M059J (cell line): ENCODE measurements around the gene SLC1A2. TPM values are rescaled to one million over a fixed set of nuclear protein-coding genes. Genes with fewer than 3 reads are reported as not detected.

ENCODE experiments used
- DNase-seq: peaks from one replicate; pipeline ENCODE4 v3.0.0-alpha.2; 2012; ENCODE audit warnings: low read depth
- total RNA-seq: library from RNA; depleted of rRNA; stranded (reverse); fragments of >200 nt; shearing (Covaris generic); gene quantifications from 2 replicates; pipeline ENCODE4 v1.2.3, GENCODE V29; 2014

The SLC1A2 gene
- total RNA-seq, 1 experiment from 2014 or later, result 0.59 TPM

DNA sequence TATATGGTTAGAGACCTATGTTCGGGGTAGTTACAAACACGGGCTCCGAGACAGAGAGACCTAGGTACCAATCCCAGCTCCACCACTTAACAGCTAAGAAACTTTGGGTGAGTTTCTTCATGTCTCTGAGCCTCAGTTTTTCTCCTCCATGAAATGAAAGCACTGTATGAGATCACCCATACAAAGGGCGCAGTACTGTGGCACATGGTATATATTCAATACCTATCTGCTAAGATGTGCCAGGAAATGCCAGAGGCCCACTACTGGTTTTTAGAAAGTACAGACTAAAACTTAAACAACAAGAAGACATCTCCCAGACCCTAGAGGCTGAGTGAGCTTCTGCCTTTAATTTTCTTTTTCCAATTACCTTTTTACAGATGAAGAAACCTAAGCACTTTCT is 69.5 kb downstream of the SLC1A2 start:
- DNase-seq, result no peak

DNA sequence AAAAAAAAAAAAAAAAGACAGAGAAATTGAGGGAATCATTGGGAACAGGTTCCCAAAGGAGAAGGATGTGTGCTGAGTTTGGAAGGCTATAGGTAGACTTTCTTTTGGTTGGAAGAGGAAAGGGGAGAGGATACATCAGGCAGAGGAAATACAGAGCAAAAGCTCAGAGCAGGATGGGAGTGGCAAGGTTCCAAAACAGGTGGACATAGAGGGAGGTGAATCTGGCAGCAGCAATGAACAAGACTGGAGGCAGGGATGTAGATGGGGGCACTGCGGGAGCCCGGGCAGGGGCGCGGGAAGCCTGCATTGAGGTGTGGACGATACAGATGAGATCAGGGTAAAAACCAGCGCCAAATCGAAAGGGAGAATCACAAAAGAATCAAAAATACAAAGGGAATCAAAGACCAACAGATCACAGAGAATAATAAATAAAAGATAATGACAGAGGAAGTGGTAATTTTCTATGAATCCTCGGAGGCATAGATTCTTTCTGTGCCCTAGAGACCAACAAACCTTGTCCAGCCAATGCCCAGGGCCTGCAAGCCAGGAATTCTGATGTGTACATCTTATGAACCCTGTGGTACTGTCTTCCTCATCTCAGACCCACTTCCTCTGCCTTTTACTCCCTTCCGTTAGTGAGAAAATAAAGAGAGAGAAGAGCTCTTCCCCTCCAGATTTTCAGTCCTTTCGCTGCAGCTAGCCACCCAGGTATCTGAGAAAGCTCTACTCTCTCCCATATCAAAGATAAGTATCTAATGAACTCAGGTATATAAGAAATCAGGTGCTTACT is 70.3 kb downstream of the SLC1A2 start:
- no peak for DNase-seq

DNA sequence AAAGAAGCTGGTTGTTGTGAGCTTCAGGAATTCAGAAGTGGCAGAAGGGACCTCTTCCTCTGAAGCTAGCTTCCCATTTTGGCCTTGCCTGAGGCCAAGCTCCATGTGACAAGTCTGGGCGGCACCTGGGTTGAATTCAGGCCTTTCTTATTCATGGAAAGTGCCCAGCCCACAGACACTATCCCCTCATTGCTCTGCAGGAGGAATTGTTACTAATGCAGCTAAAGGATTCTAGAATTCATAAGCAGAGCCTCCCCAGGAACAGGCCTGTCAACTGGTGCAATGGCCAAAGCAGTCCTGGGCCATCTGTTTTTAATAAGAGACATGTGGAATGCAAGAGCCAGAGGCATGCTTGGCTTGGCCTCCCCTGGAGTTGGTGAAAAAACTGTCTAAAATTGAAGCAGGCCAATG is 71.4 kb downstream of the SLC1A2 start:
- DNase-seq, result peak; percentile 44

DNA sequence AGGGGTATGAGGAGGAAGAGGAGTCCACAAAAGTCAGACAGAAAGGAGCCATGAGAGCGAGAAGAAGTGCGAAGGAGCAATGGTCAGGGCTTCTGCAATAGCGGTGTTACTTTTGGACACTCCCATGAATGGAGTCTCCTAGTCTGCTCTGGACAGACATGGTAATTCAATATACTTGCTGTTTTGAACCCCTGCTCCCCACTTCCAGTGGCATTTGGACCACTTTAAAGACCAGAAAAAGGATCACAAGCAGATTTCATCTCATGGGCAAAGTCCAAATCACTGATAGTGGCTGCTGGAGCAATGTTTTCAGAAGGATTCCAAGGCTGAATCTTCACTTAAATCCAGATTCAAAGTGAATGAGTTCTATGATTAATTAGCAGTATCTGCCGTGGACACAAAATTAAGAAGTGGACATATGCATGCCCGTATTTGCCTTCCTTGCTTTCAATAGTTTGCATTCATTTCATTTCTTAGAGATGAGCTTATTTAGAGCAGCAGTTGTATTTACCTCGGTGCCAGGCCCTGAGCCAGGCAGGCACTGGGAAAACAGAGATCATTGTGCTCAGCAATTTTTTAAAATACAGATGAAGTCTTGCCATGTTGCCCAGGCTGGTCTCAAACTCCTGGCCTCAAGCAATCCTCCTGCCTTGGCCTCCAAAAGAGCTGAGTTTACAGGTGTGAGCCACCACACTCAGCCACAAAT is 72.0 kb downstream of the SLC1A2 start:
- DNase-seq, result no peak

DNA sequence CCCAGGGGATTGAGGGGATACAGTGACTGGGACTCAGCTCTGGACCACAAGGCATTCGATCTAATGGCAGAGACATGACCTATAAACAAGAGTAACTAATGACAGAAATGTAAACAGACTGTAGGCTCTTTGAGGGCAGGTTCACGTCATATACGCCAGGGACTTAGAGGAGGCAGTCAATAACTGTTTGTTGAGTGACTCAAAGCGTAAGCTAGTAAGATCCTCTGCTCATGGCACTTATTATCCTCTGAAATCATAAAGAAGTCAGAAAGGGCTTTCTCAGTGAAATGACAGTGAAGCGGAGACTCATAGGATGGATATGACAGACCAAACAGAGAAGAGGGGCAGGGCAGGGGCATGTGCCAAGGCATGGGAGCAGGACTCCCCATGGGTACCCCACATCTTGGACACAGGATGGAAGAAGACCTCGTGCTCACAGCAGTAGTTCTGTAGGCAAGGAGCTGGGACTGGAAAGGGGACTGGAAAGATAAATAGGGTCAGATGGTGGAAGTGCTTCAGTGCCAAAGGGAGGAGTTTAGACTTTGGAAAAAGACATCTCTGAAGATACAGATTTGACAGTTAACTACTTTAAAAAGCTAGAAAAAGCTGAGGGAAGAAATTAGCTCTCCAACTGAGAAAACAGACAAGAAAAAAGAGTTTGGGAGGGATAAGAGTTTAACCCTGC is 72.7 kb downstream of the SLC1A2 start:
- DNase-seq, result no peak

DNA sequence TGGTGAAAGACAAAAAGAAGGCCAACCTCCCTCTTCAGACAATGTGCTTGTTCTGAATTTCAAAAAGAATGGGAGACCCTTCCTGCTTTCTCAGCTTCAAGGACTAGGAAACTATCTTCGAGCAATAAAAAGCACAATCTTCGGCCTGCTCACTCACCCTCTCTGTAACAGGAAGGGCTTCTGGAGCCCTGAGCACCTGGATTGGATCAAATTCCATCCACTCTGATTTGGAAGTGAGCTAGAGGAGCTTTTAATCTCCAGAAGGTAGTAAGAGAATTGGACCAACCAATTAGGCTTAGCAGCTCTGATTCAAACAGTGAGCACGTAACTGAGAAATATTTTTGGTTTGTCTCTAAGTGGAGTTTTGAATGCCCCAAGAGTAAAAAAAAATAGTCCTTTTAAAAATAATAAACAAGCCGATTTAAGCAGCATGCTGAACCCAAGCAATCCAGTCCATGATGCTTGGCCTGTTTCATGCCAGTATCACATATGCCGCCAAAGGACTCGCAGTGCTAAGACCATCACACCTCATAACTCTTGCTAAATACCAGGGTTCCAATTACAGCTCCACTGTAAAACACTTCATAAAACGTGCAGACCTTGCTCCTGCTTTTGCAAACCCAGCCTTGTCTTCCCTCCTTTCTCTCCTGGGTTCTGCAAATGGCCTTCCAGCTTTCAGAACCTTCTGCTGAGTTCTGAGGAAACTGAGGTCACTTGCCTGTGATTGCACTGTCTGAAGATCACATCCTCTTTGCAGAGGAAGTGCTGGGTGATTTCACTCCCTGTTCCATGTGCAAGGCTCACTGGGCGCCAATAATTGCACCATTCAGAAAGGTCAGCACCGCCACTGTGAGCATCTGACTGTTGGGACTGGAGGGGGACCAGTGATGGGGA is 74.4 kb downstream of the SLC1A2 start:
- DNase-seq, result no peak

DNA sequence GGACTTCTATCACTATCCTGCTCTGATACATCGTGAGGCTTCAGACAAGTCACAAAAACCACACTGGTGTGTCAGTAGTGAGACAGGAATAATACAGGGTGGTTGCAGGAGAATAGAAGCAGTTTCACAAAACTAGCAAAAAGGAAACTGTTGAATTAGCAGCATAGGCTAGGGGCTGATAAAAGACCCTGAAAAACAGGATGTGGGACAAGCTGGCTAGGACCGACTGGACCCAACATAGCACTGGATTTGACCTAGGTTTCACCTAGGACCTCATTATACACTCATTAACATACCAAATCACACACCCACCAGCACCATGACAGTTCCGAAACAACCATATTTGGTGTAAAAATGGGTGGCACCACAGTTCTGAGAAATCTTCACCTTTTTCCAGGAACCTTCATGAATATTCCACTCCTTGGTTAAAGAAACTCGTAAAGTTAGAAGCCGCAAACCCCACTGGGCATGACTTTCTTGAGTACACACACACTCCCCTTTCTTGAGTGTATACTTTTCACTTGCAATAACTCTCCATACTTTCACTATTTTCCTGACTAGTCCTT is 76.2 kb downstream of the SLC1A2 start:
- DNase-seq, result no peak

DNA sequence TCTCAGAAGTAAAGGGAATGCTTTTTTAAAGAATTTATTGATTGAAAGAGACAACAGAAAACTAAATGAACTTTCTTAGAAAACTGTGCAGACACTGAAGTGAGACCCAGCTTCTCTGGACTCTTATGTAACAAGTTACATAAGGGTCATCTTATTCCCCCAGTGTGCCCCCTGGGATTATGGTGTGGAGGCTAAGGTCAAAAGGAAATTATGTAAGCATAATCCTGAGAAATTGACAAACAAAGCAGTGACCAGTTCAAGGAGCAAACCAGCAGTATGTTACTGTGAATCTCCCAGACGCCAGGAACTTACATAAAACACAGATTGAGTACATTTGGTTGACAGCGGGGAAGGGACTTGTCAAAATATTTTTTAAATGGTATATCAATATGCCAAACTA is 78.6 kb downstream of the SLC1A2 start:
- DNase-seq, result no peak

DNA sequence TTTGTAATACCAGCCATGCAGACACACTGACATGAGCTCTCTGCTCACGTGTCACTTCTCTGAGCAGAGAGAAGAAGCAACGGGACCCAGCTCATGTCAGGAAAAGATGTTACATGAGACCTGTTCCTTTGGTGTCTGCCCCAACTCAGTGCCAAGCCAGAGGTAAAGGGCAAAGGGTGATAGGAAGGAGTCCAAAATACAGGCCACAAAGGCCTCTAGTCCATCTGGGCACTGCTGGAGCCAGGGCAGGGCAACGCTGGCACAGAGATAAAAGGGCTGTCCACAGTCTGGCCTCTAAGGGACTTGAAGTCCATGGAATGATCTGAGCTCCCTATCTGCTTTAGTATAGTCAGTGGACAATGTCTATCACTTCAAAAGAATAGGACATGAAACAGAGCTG is 79.3 kb downstream of the SLC1A2 start:
- DNase-seq, result no peak

DNA sequence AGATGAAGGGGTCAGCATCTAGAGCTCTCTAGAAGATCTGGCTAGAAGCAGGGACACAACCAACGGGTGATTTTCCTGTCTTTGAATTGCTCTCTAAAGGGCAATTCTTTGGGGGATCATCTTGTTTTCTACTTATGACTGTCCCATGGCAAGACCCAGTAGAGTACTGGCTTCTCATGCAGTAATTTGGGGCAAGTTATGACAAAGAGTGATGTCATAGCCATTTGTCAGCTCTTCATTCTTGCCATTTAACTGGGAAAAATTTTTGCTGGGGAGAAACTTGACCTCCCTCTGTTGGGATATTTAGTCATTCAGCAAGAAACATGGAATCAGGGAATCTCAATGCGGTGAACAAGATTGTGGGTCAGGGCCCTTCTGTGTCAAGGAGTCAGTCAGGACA is 80.4 kb downstream of the SLC1A2 start:
- peak; percentile 16 for DNase-seq

DNA sequence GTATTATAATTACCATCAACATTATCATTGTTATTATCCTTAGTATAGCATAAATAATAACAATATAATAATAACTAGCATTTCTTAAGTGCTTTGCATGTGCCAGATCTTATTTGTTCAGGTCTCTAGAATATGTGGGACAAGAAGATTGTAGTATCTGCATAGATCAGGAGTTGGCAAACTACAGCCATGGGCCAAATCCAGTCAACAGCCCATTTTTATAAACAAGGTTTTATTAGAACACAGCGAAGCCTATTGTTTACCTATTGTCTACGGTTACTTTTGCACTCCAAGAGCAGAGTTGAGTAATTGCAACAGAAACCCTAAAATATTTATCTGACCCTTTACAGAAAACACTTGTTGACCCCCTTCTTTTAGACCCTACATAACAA is 81.4 kb downstream of the SLC1A2 start:
- peak; percentile 49 for DNase-seq

DNA sequence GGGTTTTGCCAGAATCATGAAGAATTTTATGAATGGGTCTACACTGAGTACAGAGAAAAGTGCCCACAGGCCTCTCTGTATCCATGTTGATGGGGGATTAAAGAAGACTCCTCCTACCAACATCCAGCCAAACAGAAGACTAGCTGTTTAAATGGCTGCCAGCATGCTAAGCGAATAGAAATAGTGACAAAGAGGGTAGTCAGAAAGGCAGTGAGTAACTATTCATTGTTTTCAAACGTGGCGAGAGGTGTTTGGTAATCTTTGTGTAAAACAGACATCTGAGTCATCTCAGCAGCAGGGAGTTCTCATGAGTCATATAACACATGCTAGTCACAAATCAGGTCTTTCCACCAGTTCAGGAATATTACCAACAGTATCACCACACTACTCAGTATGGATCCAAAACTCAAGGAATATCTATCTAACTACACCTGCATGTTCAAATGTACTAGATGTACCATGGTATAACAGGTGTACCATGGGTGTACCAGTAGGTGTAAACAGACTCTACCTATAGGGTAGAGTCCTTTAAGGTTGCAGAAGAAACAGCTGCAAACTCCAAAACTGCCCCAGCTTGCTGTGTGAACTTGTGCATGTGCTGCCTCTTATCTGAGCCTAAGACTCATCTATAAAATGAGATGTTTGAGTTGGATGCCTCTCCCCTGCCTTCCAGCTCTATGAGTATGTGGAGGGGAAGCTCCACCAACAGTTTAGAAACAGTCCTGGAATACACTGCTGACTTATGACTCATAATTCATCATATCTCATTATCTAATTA is 82.0 kb downstream of the SLC1A2 start:
- peak; percentile 99 for DNase-seq

DNA sequence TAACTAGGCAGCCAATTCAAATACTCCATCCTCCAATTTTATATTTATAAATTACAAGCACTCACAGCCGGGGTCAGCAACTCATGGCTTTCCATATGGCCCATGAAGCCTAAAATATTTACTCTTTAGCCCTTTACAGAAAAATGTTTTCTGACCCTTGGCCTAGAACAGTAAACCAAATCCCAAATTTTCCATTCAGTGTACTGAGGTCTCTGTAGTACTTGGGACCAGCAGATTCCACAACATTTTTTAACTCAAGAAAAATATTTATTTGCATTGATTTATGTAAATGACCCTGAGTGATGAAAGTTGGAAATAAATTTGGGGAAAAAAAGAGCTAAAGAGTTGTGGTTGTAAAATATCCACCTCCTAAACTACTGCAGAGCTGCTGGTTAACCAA is 82.6 kb downstream of the SLC1A2 start:
- DNase-seq, result no peak

DNA sequence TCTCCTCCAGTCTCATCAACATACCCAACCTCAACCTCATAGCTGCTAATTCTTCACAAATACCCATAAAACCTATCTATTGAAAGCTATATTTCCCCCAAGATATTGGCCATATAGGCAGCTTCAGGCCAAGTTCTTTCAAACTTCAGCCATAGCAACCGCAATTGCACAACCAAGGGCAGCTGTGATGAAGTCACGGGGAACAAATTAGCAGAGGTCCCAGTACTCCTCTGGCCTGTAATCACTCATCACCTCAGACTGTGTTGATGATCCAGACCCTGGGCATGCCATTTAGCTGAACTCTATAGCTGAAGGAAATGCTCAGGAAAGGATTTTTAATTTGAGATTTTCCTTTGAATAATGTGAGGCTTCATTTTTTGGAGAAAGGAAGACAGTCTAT is 84.1 kb downstream of the SLC1A2 start:
- no peak for DNase-seq

DNA sequence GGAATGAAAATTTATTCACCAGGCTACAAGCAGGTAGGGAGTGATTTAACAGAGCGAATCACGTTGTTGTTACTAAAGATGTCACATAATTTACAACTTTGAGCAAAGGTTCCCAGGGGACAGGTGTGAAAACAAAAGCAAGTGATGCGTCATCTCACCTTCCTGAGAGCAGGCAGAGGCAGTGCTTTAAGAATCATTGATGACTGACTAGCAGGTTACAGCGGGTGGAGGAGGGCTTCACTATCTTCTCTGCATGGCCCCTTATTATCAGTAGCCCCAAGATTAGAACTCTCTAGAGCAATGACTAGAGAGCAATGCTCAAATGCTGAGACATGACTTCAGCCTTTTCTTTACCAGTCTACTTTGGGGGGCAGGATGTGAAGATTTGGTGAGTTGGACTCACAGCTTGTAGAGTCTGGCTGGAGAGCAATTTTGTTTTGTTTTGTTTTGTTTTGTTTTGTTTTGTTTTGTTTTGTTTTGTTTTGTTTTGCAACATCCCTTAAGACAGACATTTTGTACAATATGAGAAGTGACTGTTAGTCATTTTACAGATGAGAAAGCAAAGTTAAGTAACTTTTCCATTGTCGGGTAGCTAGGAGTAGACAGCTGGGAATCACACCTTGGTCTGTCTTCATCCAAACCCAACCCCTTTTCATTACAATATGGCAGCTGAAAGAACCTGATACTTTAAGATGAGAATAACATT is 84.8 kb downstream of the SLC1A2 start:
- DNase-seq, result no peak

DNA sequence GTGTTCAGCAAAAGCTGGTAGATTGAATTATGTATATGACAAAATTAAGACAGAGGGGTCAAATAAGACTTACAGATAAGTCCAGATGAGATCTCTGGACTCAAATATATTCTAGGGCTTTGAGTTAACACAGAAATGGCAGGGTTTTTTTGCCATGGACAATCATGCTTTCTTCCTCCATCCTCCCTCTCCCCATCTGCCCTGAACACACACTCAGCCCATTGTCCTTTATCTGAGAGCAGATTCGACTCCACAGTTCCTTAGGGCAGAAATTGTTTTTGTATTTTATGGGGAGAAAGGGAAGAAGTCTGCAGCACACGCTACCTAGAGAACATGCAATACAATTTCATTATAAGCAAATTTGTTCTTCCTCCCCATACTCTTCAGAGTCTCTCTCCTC is 86.8 kb downstream of the SLC1A2 start:
- DNase-seq, result no peak

DNA sequence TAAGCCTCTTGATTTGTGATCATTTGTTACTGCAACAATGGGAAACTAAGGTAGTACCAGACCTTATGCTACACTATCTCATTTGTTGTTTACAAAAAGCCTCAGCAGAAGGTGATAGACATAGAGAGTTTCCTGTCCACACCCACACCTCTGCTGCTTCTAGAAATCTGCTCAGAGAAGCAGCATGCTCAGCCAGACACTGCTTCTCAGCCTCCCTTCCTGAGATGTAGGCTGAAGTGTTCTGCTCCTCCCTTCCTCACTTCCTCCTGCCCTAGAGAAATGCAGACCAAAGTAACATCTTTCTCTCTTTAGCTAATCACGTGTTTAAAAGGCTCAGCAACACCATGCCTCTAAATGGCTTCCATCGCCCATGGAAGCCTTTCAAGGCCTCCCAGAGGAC is 88.4 kb downstream of the SLC1A2 start:
- DNase-seq, result no peak

DNA sequence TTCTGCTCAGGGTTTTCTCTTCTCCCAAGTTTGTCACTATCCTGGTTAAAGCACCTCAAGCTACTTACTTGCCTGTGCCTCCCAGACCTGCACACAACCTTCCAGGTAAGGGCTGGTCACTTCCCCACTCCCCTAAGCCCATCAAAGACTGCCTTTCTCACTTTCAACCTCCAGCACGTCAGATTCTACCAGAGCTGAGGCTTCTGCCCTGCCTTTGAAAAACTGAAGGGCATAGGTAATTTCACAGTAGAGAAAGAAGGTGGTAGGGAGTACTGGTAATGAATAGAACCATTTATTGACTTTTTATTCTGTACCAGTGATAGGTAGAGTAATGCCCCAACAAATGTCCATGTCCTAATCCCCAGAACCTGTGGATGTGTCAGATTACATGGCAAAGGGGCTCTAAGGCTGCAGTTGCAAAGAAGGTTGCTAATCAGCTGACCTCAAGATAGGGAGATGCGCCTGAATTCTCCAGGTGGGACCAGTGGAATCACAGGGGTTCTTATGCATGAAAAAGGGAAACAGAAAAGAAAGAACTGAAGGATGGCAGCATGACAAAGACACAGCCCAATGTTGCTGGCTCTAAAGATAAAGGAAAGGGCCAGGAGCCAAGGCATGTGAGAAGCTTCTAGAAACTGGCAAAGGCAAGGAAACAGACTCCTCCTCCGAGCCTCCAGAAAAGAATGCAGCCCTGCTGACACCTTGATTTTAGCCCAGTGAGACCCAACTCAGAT is 89.0 kb downstream of the SLC1A2 start:
- DNase-seq, result no peak

DNA sequence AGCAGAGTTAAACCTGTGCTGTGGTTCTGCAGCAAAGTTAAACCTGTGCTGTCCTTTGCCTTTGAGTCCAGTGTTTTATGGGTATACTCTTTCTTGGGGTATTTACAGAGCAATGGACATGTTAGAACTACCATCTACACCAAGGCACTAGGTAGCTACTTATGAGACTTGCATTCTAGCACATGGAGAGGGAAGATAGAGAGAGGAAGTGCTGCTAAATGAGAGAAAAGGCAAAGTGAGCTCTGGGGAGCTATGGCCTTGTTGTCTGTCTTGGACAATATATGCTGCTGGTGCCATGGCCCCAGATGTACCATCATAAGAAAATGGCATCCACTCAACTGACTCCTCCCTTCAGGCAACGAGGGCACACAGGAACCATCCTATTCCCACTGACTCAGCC is 91.5 kb downstream of the SLC1A2 start:
- DNase-seq, result no peak
